Measurements from ENCODE around the gene MACROH2A1.

MACROH2A1 gene

GRCh38 chr5:135329066-135329912 is 69.7 kb downstream of the MACROH2A1 start:
- DNase-seq: no peak

GRCh38 chr5:135328128-135328687 is 70.8 kb downstream of the MACROH2A1 start:
- DNase-seq: no peak

GRCh38 chr5:135327429-135328127 is 71.5 kb downstream of the MACROH2A1 start:
- DNase-seq: no peak

- DNase-seq: no peak
Measured at GRCh38 chr5:135326296-135327254, 72.5 kb downstream of the MACROH2A1 start.

GRCh38 chr5:135324897-135325650 is 74.0 kb downstream of the MACROH2A1 start:
- DNase-seq: no peak

- no peak for DNase-seq
Measured at GRCh38 chr5:135324160-135324559, 74.9 kb downstream of the MACROH2A1 start.

GRCh38 chr5:135323701-135324132 is 75.3 kb downstream of the MACROH2A1 start:
- DNase-seq: no peak

- DNase-seq: no peak
Measured at GRCh38 chr5:135323227-135323626, 75.8 kb downstream of the MACROH2A1 start.

- DNase-seq: no peak
Measured at GRCh38 chr5:135322744-135323143, 76.3 kb downstream of the MACROH2A1 start.

GRCh38 chr5:135322271-135322670 is 76.8 kb downstream of the MACROH2A1 start:
- DNase-seq: no peak

- no peak for DNase-seq
Measured at GRCh38 chr5:135320718-135321484, 78.1 kb downstream of the MACROH2A1 start.

- DNase-seq: no peak
Measured at GRCh38 chr5:135319928-135320606, 79.0 kb downstream of the MACROH2A1 start.

GRCh38 chr5:135319458-135319857 is 79.6 kb downstream of the MACROH2A1 start:
- DNase-seq: no peak

- DNase-seq: no peak
Measured at GRCh38 chr5:135318924-135319323, 80.1 kb downstream of the MACROH2A1 start.

GRCh38 chr5:135318037-135318436 is 81.0 kb downstream of the MACROH2A1 start:
- DNase-seq: no peak

- no peak for DNase-seq
Measured at GRCh38 chr5:135317286-135317685, 81.7 kb downstream of the MACROH2A1 start.

- DNase-seq: no peak
Measured at GRCh38 chr5:135315386-135315785, 83.6 kb downstream of the MACROH2A1 start.

- DNase-seq: no peak
Measured at GRCh38 chr5:135313946-135314345, 85.1 kb downstream of the MACROH2A1 start.

GRCh38 chr5:135313405-135313804 is 85.6 kb downstream of the MACROH2A1 start:
- DNase-seq: no peak

- no peak for DNase-seq
Measured at GRCh38 chr5:135312255-135312935, 86.6 kb downstream of the MACROH2A1 start.
